Activated T-helper 17 cell treated with anti-CD3 and anti-CD28 coated beads, Interleukin-2, amount 50 U/mL, for 72 hours (primary cell): Measurements from ENCODE around the gene NMRK1. TPM values are rescaled to one million over a fixed set of nuclear protein-coding genes. Genes with fewer than 3 reads are reported as not detected.

Source experiments
- ATAC-seq: fragments of 150-1000 bp; cut with Tn5 transposase; replicated peaks from 2 replicates; pipeline ENCODE4 v1.10.0; 2021; ENCODE audit warnings: mild to moderate bottlenecking, moderate library complexity
- H3K27ac Mint-ChIP-seq: one replicate; pipeline ENCODE4 v1.8.0; 2022; ENCODE audit warnings: mixed read lengths
- H3K27me3 Mint-ChIP-seq: one replicate; pipeline ENCODE4 v1.8.0; 2022; ENCODE audit warnings: mixed read lengths
- H3K36me3 Mint-ChIP-seq: one replicate; pipeline ENCODE4 v1.8.0; 2022; ENCODE audit warnings: low read depth, mild to moderate bottlenecking, mixed read lengths
- H3K4me1 Mint-ChIP-seq: one replicate; pipeline ENCODE4 v1.8.0; 2022; ENCODE audit warnings: mixed read lengths
- H3K4me3 Mint-ChIP-seq: one replicate; pipeline ENCODE4 v1.8.0; 2022; ENCODE audit warnings: mild to moderate bottlenecking, mixed read lengths
- H3K9me3 Mint-ChIP-seq: one replicate; pipeline ENCODE4 v1.8.0; 2022; ENCODE audit warnings: mixed read lengths
- total RNA-seq, 2 donors: library from RNA; stranded (reverse); gene quantifications; one replicate each; pipeline ENCODE4 v1.2.3, GENCODE V29; 2022

The NMRK1 gene
- total RNA-seq, 2 donors from 2014 or later = 39.6 to 51.5 TPM

DNA sequence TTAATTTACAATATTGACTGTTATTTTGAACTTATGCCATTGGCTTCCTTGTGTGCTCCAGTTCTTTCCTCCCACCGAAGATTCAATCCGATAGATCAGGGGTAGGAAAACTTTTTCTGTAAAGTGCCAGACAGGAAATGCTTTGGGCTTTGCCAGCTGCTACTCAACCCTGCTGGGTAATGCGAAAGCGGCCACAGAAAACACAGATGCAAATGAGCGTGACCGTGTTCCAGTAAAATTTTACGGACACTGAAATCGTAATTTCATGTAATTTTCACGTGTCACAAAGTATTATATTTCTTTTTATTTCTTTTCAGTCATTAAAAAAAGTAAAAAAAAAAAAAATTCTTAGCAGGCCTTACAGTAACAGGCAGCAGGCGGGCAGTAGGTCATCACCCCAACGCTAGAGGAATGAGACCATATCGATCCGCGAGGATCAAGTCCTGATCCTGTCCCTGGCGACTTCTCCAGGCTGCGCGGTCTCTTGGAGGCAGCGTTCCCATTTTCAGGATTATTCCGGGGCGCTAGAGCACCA lies 599 bp downstream of the NMRK1 start:
- Mint-ChIP-seq H3K4me3 (peak overlapping the region; percentile 91), H3K27me3 (no peaks in the 10 kb centered on the region), H3K4me1 (peaks cover 31% of the 10 kb centered on the region), H3K9me3 (no peaks in the 10 kb centered on the region), H3K36me3 (peaks cover 73% of the 10 kb centered on the region), H3K27ac (peak overlapping the region; percentile 93)
- ATAC-seq = peak; percentile 23

DNA sequence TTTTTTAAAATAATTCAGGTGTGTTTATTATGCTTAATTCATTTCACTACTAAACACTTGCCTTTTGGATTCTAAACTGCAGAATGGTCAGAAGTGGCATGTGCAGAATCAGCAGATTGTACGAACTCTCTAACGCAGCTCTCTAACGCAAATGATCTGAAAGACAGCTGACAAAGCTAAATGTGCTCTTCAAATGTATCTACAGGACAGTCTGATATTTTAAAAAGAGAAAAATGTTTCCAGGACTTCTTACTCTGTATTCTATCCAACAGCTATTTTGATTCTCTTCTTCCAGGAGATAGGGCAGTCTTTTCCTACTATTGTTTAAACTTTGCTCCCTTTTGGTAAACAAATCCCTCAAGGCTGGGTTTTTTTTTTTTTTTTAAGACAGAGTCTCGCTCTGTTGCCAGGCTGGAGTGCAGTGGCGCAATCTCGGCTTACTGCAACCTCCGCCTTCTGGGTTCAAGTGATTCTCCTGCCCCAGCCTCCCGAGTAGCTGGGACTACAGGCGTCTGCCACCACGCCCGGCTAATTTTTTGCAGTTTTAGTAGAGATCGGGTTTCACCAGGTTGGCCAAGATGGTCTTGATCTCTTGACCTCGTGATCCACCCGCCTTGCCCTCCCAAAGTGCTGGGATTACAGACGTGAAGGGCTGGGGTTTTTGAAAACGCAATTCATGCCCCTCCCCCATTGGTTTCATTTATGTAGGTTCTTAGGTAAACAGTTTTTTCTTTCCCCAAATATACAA lies 1.2 kb downstream of the NMRK1 start:
- peak overlapping the region; percentile 91 for H3K4me3 Mint-ChIP-seq

DNA sequence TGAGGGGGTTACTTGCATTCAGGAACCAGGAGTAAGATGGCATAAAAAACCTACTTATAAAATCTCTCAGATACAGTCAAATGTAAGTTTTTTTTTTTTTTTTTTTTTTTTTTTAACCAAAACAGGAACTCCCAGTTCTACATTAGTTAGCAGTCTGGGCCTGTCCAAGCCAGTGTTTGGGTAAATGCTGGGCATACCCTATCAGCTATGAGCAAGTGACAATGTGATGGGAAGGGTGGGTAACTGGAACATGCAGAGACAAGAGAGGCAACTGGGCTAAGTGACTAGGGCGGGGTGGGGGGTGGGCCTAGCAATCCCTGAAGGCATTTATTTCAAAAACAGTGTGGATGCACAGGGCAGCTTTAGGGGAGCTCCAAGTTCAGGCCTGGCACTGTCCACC lies 2.3 kb downstream of the NMRK1 start:
- peaks cover 72% of the 10 kb centered on the region for H3K36me3 Mint-ChIP-seq
- no peak for ATAC-seq
- H3K27me3 Mint-ChIP-seq = no peaks in the 10 kb centered on the region
- peak overlapping the region; percentile 93 for H3K27ac Mint-ChIP-seq
- H3K9me3 Mint-ChIP-seq = no peaks in the 10 kb centered on the region
- H3K4me1 Mint-ChIP-seq = peaks cover 21% of the 10 kb centered on the region
- peak overlapping the region; percentile 91 for H3K4me3 Mint-ChIP-seq

More for the DNA sequence above, 1.2 kb downstream of the NMRK1 start:
- Mint-ChIP-seq H3K9me3 (no peaks in the 10 kb centered on the region), H3K27ac (peak overlapping the region; percentile 93), H3K27me3 (no peaks in the 10 kb centered on the region), H3K4me1 (peaks cover 30% of the 10 kb centered on the region), H3K36me3 (peaks cover 73% of the 10 kb centered on the region)
- ATAC-seq = no peak

DNA sequence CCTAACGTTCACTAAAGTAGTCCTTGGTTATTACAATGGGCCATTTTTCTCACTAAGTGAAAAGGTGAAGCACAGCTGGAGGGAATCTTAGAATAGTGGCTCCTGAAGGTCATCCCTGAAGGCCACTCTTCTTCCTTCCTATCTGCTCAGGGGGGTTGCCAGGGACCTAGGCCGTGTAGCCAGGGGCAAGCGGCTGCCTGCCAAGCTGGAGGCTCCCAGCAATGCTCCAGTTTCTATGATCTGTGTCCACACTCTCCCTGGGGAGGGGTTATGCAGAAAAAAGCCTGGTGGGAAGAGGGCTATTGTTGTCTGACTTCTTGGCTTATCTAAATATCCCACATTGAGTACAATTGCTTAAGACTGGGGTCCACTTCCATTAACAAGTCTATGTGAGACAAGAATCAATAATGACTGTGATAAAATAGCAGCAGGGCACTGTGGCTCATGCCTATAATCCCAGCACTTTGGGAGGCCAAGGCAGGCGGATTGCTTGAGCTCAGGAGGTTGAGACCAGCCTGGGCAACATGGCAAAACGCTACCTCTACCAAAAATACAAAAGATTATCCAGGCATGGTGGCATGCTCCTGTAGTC lies 3.8 kb downstream of the NMRK1 start:
- peak overlapping the region; percentile 56 for H3K27ac Mint-ChIP-seq
- no peaks in the 10 kb centered on the region for H3K27me3 Mint-ChIP-seq

DNA sequence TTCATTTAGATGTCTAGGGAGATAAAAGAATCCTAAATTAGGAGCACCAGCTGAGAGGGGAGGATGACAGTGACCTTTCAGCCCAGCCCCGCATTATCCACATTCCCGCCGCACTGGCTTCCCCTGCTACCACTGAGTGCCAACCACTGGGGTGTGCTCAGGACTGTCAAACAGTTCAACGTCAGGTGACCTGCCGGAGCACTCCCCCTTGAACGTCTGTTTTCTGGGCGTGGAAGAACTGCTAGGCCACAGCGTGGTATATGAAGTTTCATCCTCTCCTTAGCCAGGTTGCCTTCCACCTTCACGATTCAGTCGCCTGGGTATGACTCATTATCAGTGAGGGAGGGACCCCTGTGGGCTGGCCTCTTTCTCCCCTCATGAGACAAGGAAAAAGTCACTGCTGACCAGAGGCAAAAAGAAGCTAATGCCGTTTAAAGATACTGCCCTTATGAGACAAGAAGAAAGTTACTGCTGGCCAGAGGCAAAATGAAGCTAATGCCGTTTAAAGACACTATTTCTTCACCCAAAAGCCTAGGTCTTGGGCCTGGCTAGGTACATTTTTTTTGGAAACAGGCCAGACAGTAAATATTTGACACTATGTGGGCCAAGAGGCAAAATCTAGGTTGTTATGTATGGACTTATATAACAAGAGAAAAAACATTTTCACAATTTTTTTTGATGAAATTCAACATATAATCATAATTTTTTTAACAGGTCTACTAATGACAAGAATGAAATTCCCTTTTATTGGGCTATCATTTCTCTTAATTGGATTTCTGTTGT lies 4.6 kb downstream of the NMRK1 start:
- Mint-ChIP-seq H3K27ac (peak overlapping the region; percentile 2), H3K4me3 (peak overlapping the region; percentile 91)

More for the DNA sequence above, 3.8 kb downstream of the NMRK1 start:
- H3K4me1 Mint-ChIP-seq = peaks cover 19% of the 10 kb centered on the region
- peak overlapping the region; percentile 91 for H3K4me3 Mint-ChIP-seq
- peaks cover 69% of the 10 kb centered on the region for H3K36me3 Mint-ChIP-seq
- ATAC-seq = no peak
- no peaks in the 10 kb centered on the region for H3K9me3 Mint-ChIP-seq

GRCh38 chr9:75081632-75082031 lies 6.3 kb downstream of the NMRK1 start:
- Mint-ChIP-seq H3K9me3 (no peaks in the 10 kb centered on the region), H3K27ac (peak overlapping the region; percentile 61), H3K4me3 (no peak overlapping the region), H3K27me3 (no peaks in the 10 kb centered on the region), H3K36me3 (peaks cover 76% of the 10 kb centered on the region), H3K4me1 (peaks cover 19% of the 10 kb centered on the region)
- no peak for ATAC-seq

More for the DNA sequence above, 4.6 kb downstream of the NMRK1 start:
- H3K36me3 Mint-ChIP-seq = peaks cover 72% of the 10 kb centered on the region
- ATAC-seq = peak; percentile 37
- H3K4me1 Mint-ChIP-seq = peaks cover 19% of the 10 kb centered on the region
- no peaks in the 10 kb centered on the region for H3K27me3 Mint-ChIP-seq
- H3K9me3 Mint-ChIP-seq = no peaks in the 10 kb centered on the region

GRCh38 chr9:75072895-75073294 lies 15.1 kb downstream of the NMRK1 start:
- Mint-ChIP-seq H3K9me3 (no peaks in the 10 kb centered on the region), H3K4me1 (peaks cover 11% of the 10 kb centered on the region), H3K36me3 (peaks cover 78% of the 10 kb centered on the region), H3K4me3 (no peak overlapping the region), H3K27me3 (no peaks in the 10 kb centered on the region), H3K27ac (peak overlapping the region; percentile 93)
- ATAC-seq = no peak

DNA sequence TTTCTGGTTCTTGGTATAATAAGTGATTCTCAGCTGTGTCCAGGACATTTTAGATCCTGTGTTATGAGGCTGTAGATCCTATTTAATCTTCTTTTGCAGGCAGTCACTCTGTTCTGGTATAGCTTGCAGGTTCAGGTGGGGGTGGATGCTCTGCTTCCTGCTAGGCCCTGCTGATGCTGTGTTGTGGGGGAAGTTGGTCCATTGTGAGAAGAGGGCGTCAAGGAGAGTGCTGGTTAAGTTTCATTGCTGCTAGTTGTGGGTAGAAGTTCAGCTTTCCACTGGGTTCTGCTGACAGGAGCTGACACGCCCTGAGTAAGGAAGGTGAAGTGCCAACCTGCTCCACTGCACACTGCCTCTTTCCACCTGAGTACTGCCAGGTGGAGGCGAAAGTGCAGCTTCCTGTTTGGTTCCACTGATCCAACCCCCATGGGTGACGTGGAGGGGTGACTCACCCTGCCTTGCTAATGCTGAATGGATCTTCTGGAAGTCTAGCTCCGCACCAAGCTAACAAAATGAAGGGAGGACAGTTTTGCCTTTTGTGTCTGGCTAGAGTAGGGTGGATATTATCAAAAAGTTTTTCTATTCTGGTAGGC lies 16.3 kb downstream of the NMRK1 start:
- Mint-ChIP-seq H3K36me3 (peaks cover 83% of the 10 kb centered on the region), H3K27me3 (no peaks in the 10 kb centered on the region), H3K4me1 (peaks cover 11% of the 10 kb centered on the region), H3K27ac (peak overlapping the region; percentile 93), H3K9me3 (no peaks in the 10 kb centered on the region), H3K4me3 (peak overlapping the region; percentile 73)
- ATAC-seq = peak; percentile 98

- Mint-ChIP-seq H3K36me3 (peaks cover 89% of the 10 kb centered on the region), H3K4me1 (peaks cover 11% of the 10 kb centered on the region), H3K9me3 (no peaks in the 10 kb centered on the region), H3K4me3 (no peak overlapping the region), H3K27ac (no peak overlapping the region), H3K27me3 (no peaks in the 10 kb centered on the region)
- ATAC-seq = no peak
Measured at GRCh38 chr9:75069171-75069570, 18.8 kb downstream of the NMRK1 start.

DNA sequence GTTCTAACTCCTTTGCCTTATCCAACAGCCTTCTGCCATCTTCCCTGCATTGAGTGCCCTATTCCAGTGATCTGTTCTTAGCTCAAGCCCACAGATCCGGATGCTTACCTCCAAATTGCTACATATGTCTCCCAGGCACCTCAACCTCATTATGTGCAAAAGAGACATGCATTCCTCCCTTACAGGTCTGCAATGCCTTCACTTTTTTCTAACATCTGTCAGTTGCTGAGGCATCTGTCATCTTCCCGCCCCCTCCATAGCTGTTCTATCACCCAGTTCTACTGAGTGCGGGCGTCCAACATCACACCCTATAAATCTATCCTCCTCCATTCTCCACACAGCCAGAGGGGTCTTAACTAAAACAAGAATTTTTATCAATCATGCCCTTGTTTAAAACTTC lies 20.1 kb downstream of the NMRK1 start:
- no peak for ATAC-seq
- no peaks in the 10 kb centered on the region for H3K9me3 Mint-ChIP-seq
- no peaks in the 10 kb centered on the region for H3K27me3 Mint-ChIP-seq
- H3K4me1 Mint-ChIP-seq = peaks cover 11% of the 10 kb centered on the region
- peaks cover 90% of the 10 kb centered on the region for H3K36me3 Mint-ChIP-seq
- peak overlapping the region; percentile 64 for H3K27ac Mint-ChIP-seq
- H3K4me3 Mint-ChIP-seq = no peak overlapping the region

DNA sequence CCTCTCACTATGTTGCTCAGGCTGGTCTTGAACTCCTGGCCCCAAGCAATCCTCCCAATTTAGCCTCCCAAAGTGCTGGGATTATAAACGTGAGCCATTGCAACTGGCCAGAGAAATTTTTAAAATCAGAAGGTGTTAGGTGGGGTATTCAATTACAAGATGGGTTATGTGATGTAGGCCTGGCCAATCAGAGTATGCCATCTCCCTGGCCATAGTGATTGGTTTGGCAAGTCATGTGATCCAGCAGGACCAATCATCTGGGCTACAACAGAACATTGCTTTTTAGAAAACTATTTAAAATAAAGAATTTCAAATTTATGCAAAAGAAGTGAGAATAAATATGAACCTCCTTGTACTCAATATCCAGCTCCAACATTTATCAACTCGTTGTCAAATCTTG lies 22.4 kb downstream of the NMRK1 start:
- Mint-ChIP-seq H3K9me3 (no peaks in the 10 kb centered on the region), H3K36me3 (peaks cover 95% of the 10 kb centered on the region)

DNA sequence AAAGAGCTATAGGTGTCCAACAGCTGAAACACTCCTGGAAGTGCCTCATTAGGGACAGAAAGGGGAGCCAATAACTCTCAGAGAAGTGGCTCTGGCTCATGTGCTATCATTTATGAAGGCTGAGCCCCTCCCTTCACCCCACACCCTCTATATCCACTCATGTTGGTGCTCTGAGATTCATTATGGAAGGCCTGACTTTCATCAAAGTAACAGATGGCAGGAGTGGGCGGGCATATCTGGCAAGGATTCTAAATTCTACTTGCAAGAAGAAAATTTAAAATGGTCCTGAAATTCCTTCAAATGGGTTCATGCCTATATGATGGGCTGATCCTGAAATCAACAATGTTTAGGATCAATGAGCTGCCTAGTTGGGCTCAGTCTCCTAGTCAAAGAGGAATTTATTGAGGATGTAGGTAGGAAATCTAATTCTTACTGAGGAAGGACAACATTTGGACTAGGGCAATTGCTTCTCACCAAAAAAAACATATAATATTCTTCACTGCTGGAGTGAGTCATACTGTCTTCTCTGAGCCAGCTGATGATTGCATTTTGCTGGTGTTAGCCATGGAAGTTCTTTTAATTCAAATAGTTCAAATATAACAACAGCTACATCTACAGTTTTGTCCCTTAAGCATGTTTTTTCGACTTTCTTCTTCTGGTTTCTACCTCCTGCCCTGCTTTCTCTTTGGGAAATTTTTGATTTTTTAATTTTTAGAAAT lies 23.5 kb downstream of the NMRK1 start:
- H3K27ac Mint-ChIP-seq = no peak overlapping the region
- H3K4me3 Mint-ChIP-seq = no peak overlapping the region
- no peaks in the 10 kb centered on the region for H3K4me1 Mint-ChIP-seq
- H3K27me3 Mint-ChIP-seq = no peaks in the 10 kb centered on the region
- peaks cover 95% of the 10 kb centered on the region for H3K36me3 Mint-ChIP-seq
- H3K9me3 Mint-ChIP-seq = no peaks in the 10 kb centered on the region
- no peak for ATAC-seq

More for the DNA sequence above, 22.4 kb downstream of the NMRK1 start:
- no peak for ATAC-seq
- no peaks in the 10 kb centered on the region for H3K4me1 Mint-ChIP-seq
- no peak overlapping the region for H3K4me3 Mint-ChIP-seq
- no peak overlapping the region for H3K27ac Mint-ChIP-seq
- no peaks in the 10 kb centered on the region for H3K27me3 Mint-ChIP-seq

DNA sequence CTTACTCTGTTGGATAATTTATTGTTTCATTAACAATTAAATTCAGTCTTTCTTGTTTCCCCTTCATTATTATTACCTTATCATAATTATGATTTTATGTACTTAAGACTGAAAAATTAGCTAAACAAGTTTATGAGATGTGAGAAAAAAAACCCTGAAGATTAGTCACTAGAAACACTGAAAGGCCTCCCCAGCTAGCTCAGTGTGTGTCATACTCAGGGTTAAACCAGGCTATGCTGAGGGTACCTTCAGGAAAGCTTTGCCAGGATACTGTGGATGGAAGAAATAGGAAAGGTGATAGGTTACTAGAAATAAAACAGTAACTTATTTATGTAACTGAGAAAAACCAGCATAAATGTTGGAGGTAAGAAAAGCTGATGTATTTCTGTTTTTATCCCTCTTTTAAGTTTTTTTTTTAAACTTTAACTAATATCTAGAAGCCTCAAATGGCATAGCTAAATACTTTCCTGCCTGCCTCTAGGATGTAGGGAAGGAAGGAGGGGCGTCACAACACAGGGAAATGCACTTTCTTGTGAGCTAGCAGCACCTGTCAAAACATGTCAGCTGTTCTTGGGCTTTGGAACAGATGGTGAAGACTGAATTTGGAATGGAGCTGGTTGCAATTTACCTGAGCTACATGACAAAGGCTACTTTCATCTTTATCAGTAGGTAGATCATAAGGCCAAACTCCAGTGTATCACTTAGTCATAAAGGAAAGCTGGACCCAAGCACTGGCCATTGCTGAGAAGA lies 24.2 kb downstream of the NMRK1 start:
- Mint-ChIP-seq H3K9me3 (no peaks in the 10 kb centered on the region), H3K4me3 (no peak overlapping the region), H3K36me3 (peaks cover 91% of the 10 kb centered on the region), H3K27me3 (no peaks in the 10 kb centered on the region), H3K27ac (peak overlapping the region; percentile 69), H3K4me1 (no peaks in the 10 kb centered on the region)
- ATAC-seq = peak; percentile 64
